NCI-H345 treated with DMSO at 0.1 percent for 48 hours (cell line): ENCODE results near the gene KIF23.
"Not testable (repeated sequence)": the region's sequence is repeated elsewhere in the genome, so short reads cannot be mapped to it uniquely, and the experiment has no call there.

ENCODE experiments used
- DNase-seq: peaks from one replicate; lab custom pipeline; 2025; ENCODE audit not compliant: unreplicated experiment; lab: John Stamatoyannopoulos, UW

KIF23 gene

GRCh38 chr15:69413822-69414700 lies at the start of gene KIF23:
KIF23 (plus strand) TSS chr15:69414349; CDS start chr15:69414466, 117 bp downstream.
- DNase-seq, result peak; percentile 61

- no peak for DNase-seq
Measured at GRCh38 chr15:69367236-69367635, 46.9 kb upstream of the KIF23 start.

- DNase-seq, result no peak
Measured at GRCh38 chr15:69369631-69370030, 44.5 kb upstream of the KIF23 start.

GRCh38 chr15:69373406-69373805 lies 40.7 kb upstream of the KIF23 start:
- no peak for DNase-seq

GRCh38 chr15:69375151-69375790 lies 38.9 kb upstream of the KIF23 start:
- no peak for DNase-seq

- DNase-seq, result no peak
Measured at GRCh38 chr15:69377216-69377970, 36.8 kb upstream of the KIF23 start.

GRCh38 chr15:69380100-69380725 lies 33.9 kb upstream of the KIF23 start:
- DNase-seq, result no peak

- no peak for DNase-seq
Measured at GRCh38 chr15:69380726-69381105, 33.4 kb upstream of the KIF23 start.

- DNase-seq, result not testable (repeated sequence)
Measured at GRCh38 chr15:69382176-69382575, 32.0 kb upstream of the KIF23 start.

GRCh38 chr15:69384066-69384465 lies 30.1 kb upstream of the KIF23 start:
- DNase-seq, result not testable (repeated sequence)

GRCh38 chr15:69384626-69385598 lies 29.2 kb upstream of the KIF23 start:
- no peak for DNase-seq

GRCh38 chr15:69385831-69386230 lies 28.3 kb upstream of the KIF23 start:
- no peak for DNase-seq

- no peak for DNase-seq
Measured at GRCh38 chr15:69386284-69386683, 27.9 kb upstream of the KIF23 start.

GRCh38 chr15:69388260-69388705 lies 25.9 kb upstream of the KIF23 start:
- no peak for DNase-seq

- DNase-seq, result no peak
Measured at GRCh38 chr15:69389426-69389825, 24.7 kb upstream of the KIF23 start.

GRCh38 chr15:69390575-69390974 lies 23.6 kb upstream of the KIF23 start:
- no peak for DNase-seq

GRCh38 chr15:69391046-69391757 lies 22.9 kb upstream of the KIF23 start:
- DNase-seq, result no peak

GRCh38 chr15:69392352-69392751 lies 21.8 kb upstream of the KIF23 start:
- no peak for DNase-seq

GRCh38 chr15:69393831-69394491 lies 20.2 kb upstream of the KIF23 start:
- DNase-seq, result no peak
